Erythroblast (primary cell): Measurements from ENCODE around the gene REXO2.

Source experiments
- GATA1 ChIP-seq: IDR thresholded peaks from 2 replicates; pipeline ENCODE4 v1.6.1; 2011; ENCODE audit warnings: low read depth, mild to moderate bottlenecking, control low read depth, low read length, moderate library complexity
- POLR2A ChIP-seq: IDR thresholded peaks from 2 replicates; pipeline ENCODE4 v1.6.1; 2011; ENCODE audit warnings: mild to moderate bottlenecking, low read length

DNA sequence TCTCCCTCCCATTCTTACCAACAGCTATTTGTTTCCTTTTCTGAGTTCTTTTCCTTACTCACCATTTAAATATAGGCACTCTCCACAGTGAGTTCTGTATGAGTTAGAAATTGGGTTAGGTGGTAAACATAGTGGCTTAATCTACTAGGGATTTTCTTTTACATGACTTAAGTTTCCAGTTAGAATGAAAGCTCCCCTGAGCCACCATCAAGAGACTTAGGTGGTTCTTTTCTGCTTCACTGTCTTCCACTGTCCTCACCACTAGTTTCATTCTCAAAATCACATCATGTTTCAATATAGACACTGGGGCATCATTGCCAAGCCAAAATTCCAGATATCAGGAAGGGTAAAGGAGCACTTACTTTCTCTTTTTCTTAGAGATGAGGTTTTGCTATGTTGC is 9.0 kb upstream of the REXO2 start:
- no peak for TF ChIP-seq POLR2A
- no peak for TF ChIP-seq GATA1
